Endothelial cell (in vitro differentiated cells): Measurements from ENCODE around the gene TMEM240. TPM values are rescaled to one million over a fixed set of nuclear protein-coding genes. Genes with fewer than 3 reads are reported as not detected.
"Not testable (repeated sequence)": the region's sequence is repeated elsewhere in the genome, so short reads cannot be mapped to it uniquely, and the experiment has no call there.

Experiments
- DNase-seq: peaks from one replicate; pipeline ENCODE4 v3.0.0; 2021; ENCODE audit warnings: low spot score
- H3K27ac Mint-ChIP-seq: one replicate; pipeline ENCODE4 v1.8.0; 2021; ENCODE audit warnings: mixed read lengths, inconsistent platforms; ENCODE audit not compliant: unreplicated experiment
- H3K27me3 Mint-ChIP-seq: one replicate; pipeline ENCODE4 v1.8.0; 2021; ENCODE audit warnings: mild to moderate bottlenecking, moderate library complexity, mixed read lengths, inconsistent platforms; ENCODE audit not compliant: unreplicated experiment
- H3K36me3 Mint-ChIP-seq: one replicate; pipeline ENCODE4 v1.8.0; 2021; ENCODE audit warnings: mild to moderate bottlenecking, low read depth, mixed read lengths, inconsistent platforms; ENCODE audit not compliant: unreplicated experiment
- H3K4me1 Mint-ChIP-seq: one replicate; pipeline ENCODE4 v1.8.0; 2021; ENCODE audit warnings: mild to moderate bottlenecking, mixed read lengths, inconsistent platforms; ENCODE audit not compliant: unreplicated experiment
- H3K4me3 Mint-ChIP-seq: one replicate; pipeline ENCODE4 v1.8.0; 2021; ENCODE audit warnings: mild to moderate bottlenecking, mixed read lengths, inconsistent platforms; ENCODE audit not compliant: unreplicated experiment
- H3K9me3 Mint-ChIP-seq: one replicate; pipeline ENCODE4 v1.8.0; 2021; ENCODE audit warnings: mixed read lengths, inconsistent platforms; ENCODE audit not compliant: unreplicated experiment
- CTCF ChIP-seq: fragments of 200-600 bp; sonication (generic); IDR thresholded peaks from one replicate; pipeline ENCODE4 v1.5.0; 2021; ENCODE audit warnings: antibody characterized with exemption; ENCODE audit not compliant: unreplicated experiment
- total RNA-seq: library from RNA; stranded (reverse); fragmentation: NEBNext Ultra II Directional; extraction: Animal tissue kit (Norgen Biotek cat#: 25700); gene quantifications from one replicate; pipeline ENCODE4 v1.2.1, GENCODE V29; 2021; ENCODE audit not compliant: unreplicated experiment

TMEM240 gene
- total RNA-seq, 1 donor from 2014 or later: 6.6 TPM

- peak overlapping the region; percentile 4 for H3K27ac Mint-ChIP-seq
- no peaks in the 10 kb centered on the region for H3K4me1 Mint-ChIP-seq
- H3K27me3 Mint-ChIP-seq: peaks cover 4% of the 10 kb centered on the region
- no peak for DNase-seq
- no peak for TF ChIP-seq CTCF
- H3K9me3 Mint-ChIP-seq: peaks cover 5% of the 10 kb centered on the region
- peak overlapping the region; percentile 67 for H3K4me3 Mint-ChIP-seq
- H3K36me3 Mint-ChIP-seq: peaks cover 11% of the 10 kb centered on the region
Measured at GRCh38 chr1:1531947-1532346, 8.5 kb downstream of the TMEM240 start.

GRCh38 chr1:1529936-1530335 lies 10.5 kb downstream of the TMEM240 start:
- H3K4me1 Mint-ChIP-seq: no peaks in the 10 kb centered on the region

GRCh38 chr1:1529321-1529720 lies 11.1 kb downstream of the TMEM240 start:
- H3K4me1 Mint-ChIP-seq: no peaks in the 10 kb centered on the region
- H3K27me3 Mint-ChIP-seq: peaks cover 6% of the 10 kb centered on the region
- DNase-seq: no peak
- TF ChIP-seq CTCF: no peak
- H3K9me3 Mint-ChIP-seq: peaks cover 5% of the 10 kb centered on the region
- peaks cover 16% of the 10 kb centered on the region for H3K36me3 Mint-ChIP-seq
- no peak overlapping the region for H3K4me3 Mint-ChIP-seq
- no peak overlapping the region for H3K27ac Mint-ChIP-seq

More at GRCh38 chr1:1529936-1530335, 10.5 kb downstream of the TMEM240 start:
- H3K36me3 Mint-ChIP-seq: peaks cover 16% of the 10 kb centered on the region
- no peak for DNase-seq
- peaks cover 6% of the 10 kb centered on the region for H3K27me3 Mint-ChIP-seq
- no peak for TF ChIP-seq CTCF
- no peak overlapping the region for H3K27ac Mint-ChIP-seq
- peaks cover 5% of the 10 kb centered on the region for H3K9me3 Mint-ChIP-seq
- no peak overlapping the region for H3K4me3 Mint-ChIP-seq

GRCh38 chr1:1528301-1529267 lies 11.8 kb downstream of the TMEM240 start:
- Mint-ChIP-seq H3K27me3 (peaks cover 6% of the 10 kb centered on the region), H3K36me3 (peaks cover 16% of the 10 kb centered on the region), H3K27ac (no peak overlapping the region), H3K4me1 (no peaks in the 10 kb centered on the region), H3K4me3 (no peak overlapping the region), H3K9me3 (peaks cover 5% of the 10 kb centered on the region)
- no peak for TF ChIP-seq CTCF
- DNase-seq: no peak

- H3K36me3 Mint-ChIP-seq: peaks cover 14% of the 10 kb centered on the region
- peaks cover 5% of the 10 kb centered on the region for H3K9me3 Mint-ChIP-seq
Measured at GRCh38 chr1:1527092-1527816, 13.2 kb downstream of the TMEM240 start.

GRCh38 chr1:1526476-1526875 lies 13.9 kb downstream of the TMEM240 start:
- H3K36me3 Mint-ChIP-seq: not testable (repeated sequence)

More at GRCh38 chr1:1527092-1527816, 13.2 kb downstream of the TMEM240 start:
- Mint-ChIP-seq H3K27ac (no peak overlapping the region), H3K4me3 (no peak overlapping the region), H3K4me1 (no peaks in the 10 kb centered on the region), H3K27me3 (peaks cover 7% of the 10 kb centered on the region)
- TF ChIP-seq CTCF: no peak
- no peak for DNase-seq

GRCh38 chr1:1524750-1525383 lies 15.6 kb downstream of the TMEM240 start:
- not testable (repeated sequence) for H3K36me3 Mint-ChIP-seq, H3K27me3 Mint-ChIP-seq, H3K4me3 Mint-ChIP-seq, DNase-seq, H3K27ac Mint-ChIP-seq, H3K4me1 Mint-ChIP-seq, H3K9me3 Mint-ChIP-seq

More at GRCh38 chr1:1526476-1526875, 13.9 kb downstream of the TMEM240 start:
- not testable (repeated sequence) for H3K27me3 Mint-ChIP-seq, H3K27ac Mint-ChIP-seq, DNase-seq, H3K9me3 Mint-ChIP-seq, H3K4me3 Mint-ChIP-seq, H3K4me1 Mint-ChIP-seq
